CD1c-positive myeloid dendritic cell (primary cell): ENCODE results near the gene SLC4A2.

Experiments
- DNase-seq: peaks from one replicate; pipeline ENCODE4 v3.0.0-alpha.2; 2016; ENCODE audit errors: extremely low spot score

The SLC4A2 gene

DNA sequence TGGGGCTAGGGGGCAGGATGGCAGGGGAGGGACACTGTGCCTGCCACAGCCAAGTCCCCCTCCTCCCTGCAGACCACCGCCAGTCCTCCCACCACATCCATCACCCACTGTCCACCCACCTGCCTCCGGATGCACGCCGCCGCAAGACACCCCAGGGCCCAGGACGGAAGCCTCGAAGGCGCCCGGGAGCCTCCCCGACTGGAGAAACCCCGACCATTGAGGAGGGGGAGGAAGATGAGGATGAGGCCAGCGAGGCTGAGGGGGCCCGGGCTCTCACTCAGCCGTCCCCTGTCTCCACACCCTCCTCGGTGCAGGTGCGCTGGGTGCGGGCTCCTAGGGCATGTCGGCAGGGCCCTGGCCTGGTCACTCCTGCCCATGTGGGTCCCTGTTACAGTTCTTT, 5.1 kb downstream of the SLC4A2 start:
- no peak for DNase-seq

GRCh38 chr7:151064993-151065392, 5.6 kb downstream of the SLC4A2 start:
- DNase-seq = no peak

GRCh38 chr7:151065516-151065915, 6.1 kb downstream of the SLC4A2 start:
- DNase-seq = no peak

DNA sequence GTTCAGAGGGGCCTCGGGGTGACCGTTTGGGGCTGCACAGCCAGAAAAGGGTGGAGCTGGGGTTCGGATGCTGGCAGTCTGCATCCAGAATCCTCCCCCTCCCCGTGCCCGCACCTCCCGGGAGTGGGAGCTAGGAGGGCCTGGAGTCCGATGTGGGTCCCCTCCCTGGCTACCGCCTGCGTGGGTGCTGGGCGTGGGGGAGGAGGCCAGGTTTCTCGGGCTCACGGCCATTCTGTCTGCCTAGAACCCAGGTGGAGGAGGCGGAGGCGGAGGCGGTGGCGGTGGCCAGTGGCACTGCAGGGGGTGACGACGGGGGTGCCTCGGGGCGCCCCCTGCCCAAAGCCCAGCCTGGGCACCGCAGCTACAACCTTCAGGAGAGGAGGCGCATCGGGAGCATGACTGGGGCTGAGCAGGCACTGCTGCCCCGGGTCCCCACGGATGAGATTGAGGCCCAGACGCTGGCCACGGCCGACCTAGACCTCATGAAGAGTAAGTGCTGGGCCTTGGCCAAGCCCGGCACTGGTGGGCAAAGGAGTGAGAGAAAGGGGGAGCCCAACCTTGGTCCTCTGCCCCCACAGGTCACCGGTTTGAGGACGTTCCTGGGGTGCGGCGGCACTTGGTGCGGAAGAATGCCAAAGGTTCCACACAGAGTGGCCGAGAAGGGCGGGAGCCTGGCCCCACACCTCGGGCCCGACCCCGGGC, 7.0 kb downstream of the SLC4A2 start:
- DNase-seq = no peak

DNA sequence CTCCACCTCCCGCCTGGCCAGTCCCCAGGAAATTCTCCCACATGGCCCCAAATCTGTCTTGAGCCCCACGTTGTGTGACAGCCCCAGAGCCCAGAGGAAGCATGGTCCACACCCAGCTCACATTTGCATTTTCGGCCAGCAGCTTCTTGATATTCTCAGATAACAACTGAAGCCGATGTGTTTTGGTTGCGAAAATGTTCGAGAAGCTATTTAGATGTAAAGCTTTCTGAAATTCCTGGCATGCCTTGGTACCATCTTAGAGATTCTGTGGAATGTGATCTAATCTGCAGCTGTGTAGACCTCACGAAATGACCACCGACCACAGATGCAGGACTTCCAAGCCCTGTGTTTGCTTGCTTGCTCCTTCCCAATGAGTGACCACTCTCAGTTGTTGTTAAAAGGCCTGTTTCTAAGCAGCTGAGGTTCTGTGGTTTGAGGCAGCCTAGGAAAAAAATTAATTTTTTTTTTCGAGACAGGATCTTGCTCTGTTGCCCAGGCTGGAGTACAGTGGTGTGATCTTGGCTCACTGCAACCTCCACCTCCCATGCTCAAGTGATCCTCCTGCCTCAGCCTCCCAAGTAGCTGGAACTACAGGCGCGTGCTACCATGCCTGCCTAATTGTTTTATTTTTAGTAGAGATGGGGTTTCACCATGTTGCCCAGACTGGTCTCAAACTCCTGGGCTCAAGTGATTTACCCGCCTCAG, 8.8 kb downstream of the SLC4A2 start:
- DNase-seq = no peak

DNA sequence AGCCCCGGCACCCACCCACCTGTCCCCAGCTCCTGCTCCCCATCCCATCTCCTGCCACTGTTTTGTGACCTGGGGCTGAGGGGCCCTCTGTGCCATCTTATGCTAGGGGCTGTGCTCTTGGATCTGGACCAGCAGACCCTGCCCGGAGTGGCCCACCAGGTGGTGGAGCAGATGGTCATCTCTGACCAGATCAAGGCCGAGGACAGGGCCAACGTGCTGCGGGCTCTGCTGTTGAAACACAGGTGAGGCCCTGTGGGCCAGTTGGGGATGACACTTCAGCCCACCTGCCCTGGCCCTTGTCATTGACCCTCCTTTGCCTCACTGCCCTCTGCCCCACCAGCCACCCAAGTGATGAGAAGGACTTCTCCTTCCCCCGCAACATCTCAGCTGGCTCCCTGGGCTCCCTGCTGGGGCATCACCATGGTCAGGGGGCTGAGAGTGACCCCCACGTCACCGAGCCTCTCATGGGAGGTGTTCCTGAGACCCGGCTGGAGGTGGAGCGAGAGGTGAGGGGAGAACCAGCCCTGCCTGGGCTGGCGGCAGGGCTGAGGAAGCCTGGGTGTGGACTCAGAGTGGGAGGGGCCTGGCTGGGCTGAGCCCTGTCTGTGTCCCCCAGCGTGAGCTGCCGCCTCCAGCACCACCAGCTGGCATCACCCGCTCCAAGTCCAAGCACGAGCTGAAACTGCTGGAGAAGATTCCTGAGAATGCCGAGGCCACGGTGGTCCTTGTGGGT, 10.6 kb downstream of the SLC4A2 start:
- DNase-seq = no peak

DNA sequence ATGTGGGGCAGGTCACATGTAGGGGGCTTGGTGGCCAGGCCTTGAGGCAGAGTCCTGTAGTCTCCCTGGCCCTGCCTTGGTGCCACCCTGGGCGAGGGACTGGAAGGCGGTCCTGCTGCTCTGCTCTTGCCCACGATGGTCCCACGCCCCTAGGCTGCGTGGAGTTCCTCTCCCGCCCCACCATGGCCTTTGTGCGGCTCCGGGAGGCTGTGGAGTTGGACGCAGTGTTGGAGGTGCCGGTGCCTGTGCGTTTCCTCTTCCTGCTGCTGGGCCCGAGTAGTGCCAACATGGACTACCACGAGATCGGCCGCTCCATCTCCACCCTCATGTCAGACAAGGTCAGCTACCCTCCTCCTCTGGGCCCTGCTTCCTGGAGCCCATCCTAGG, 11.2 kb downstream of the SLC4A2 start:
- DNase-seq = no peak

DNA sequence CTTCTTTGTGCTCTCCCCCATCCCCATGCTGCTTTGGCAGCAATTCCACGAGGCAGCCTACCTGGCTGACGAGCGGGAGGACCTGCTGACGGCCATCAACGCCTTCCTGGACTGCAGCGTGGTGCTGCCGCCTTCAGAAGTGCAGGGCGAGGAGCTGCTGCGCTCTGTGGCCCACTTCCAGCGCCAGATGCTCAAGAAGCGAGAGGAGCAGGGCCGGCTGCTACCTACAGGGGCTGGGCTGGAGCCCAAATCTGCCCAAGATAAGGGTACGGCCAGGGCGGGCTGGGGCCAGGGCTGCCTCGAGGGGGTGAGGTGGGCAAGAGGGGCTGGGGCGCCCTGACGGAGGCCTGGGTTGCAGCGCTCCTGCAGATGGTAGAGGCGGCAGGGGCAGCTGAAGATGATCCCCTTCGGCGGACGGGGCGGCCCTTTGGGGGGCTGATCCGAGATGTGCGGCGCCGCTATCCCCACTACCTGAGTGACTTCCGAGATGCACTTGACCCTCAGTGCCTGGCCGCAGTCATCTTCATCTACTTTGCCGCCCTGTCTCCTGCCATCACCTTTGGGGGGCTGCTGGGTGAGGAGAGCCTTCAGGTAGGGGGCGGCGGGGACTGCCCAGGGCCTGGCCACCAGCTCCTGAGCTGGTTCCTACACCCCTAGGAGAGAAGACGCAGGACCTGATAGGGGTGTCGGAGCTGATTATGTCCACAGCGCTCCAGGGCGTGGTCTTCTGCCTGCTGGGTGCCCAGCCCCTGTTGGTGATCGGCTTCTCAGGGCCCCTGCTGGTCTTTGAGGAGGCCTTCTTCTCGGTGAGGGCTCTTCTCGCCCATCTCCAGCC, 11.9 kb downstream of the SLC4A2 start:
- no peak for DNase-seq

GRCh38 chr7:151073990-151074389, 14.6 kb downstream of the SLC4A2 start:
- DNase-seq = no peak

DNA sequence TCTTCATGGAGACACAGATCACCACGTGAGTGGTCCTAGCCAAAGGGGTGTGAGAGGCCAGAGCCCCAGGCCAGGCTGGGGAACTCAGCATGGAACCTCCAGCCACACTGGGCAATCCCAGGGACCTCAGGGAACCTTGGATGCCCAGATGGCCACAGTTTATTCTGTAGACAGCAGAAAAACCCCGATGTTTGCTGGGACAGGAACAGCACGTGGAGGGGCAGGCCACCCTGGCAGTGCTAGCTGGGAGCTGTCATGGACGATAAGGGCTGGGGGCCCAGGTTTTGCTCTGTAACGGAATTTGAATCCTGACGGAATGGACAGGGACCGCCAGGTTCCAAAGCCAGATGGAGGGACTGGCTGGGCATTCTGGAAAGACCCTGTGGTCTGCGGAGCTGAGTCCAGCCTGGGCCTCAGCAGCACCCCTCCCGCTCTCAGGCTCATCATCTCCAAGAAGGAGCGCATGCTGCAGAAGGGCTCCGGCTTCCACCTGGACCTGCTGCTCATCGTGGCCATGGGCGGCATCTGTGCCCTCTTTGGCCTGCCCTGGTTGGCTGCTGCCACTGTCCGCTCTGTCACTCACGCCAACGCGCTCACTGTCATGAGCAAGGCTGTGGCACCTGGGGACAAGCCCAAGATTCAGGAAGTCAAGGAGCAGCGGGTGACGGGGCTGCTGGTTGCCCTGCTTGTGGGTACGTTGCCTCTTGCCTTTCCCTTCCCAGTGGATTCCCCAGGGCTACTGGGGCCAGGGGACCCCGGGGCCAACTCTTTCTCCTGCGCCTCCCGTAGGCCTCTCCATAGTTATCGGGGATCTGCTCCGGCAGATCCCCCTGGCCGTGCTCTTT, 15.7 kb downstream of the SLC4A2 start:
- DNase-seq = no peak

GRCh38 chr7:151075662-151075971, 16.2 kb downstream of the SLC4A2 start:
- DNase-seq = no peak

- no peak for DNase-seq
Measured at GRCh38 chr7:151075978-151076426, 16.6 kb downstream of the SLC4A2 start.

- DNase-seq = no peak
Measured at GRCh38 chr7:151076863-151077704, 17.7 kb downstream of the SLC4A2 start.

DNA sequence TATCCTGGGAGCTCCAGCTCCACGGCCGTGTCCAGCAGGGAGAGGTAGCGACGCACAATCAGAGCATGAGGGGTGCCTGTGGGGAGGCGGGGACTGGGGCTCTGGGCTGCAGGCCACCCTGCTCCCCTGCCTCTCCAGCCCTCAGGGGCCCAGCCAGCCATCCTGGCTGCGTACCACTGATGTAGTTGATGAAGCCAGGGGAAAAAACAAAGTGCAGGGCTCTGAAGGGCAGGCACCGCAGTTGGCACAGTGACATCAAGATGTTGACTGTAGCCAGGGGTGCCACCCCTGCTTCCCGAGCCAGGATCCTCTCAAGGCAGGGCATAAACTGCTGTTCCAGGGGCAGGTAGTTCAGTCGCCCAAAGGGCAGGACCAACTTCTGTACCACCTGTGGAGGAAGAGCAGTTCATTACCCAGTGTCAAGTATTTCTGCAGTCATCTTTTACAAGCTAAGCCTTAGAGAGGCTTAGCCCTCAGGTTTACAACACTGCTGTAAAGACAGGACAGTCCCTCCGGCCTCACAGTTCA, 18.4 kb downstream of the SLC4A2 start:
- DNase-seq = no peak

DNA sequence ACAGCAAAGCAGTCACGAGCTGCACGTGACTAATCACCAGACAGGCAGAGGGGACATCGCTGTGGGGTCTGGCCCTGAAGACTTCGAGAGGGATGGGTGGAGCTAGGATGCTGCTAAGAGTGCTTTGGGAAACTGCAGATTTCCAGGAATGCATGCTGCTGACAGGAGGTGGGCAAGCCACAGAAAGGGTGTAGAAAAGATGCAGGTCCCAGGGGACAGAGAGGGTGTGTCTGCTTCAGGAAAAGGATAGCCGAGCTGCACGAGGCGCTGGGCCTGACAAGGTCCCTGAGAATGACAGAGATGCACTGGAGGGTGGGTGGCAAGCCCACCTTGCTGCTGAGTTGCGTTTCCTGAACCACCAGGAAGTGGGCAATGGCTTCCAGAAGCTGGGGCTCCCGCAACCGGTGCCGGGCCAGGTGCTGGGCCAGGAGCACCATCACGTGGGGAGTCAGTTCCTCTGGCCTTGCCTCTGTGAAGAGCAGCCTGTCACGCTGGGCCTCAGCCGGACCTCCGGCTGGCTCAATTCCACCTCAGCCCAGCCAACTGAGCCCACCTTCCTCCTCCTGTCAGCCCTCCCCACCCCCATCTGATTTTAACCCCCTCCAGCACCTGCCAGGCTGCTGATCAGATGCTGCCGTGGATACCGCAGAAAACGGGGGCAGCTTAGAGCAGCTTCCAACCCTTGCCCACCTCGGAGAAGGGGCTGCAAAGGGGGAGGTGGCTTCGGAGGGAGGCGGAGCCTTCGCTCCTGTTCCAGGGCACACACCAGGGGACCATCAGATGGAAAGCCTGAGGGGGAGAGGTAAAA, 19.0 kb downstream of the SLC4A2 start:
- DNase-seq = no peak

GRCh38 chr7:151079199-151079910, 20.0 kb downstream of the SLC4A2 start:
- no peak for DNase-seq

DNA sequence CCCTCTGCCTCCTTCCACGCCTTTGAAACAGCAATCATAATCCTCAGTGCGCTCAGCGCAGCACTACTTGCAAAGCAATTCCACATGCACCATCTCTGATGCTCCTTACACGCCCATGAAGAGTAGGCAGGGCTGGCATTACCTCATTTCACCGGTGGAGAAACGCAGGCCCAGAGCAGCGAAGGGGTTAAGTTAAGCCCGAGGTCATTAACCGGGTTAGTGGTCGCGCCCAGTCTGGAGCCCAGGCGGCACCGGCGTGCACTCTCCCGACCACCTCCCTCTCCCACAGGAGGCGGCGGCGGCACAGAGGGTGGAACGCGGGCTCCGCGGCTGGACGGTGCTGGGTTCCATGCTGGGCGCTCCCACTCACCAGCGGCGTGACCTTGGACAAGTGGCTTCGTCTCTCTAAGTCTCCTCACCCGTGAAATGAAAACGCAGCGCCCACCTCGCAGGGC, 20.7 kb downstream of the SLC4A2 start:
- no peak for DNase-seq

GRCh38 chr7:151080522-151081169, 21.3 kb downstream of the SLC4A2 start, which contains the start of gene FASTK:
TSS of gene FASTK (minus strand) at chr7:151080809. CDS start at chr7:151080766, 43 bp downstream.
- peak; percentile 95 for DNase-seq
